Panc1 (cell line): ENCODE measurements around the gene HOPX.

ENCODE experiments used
- POLR2AphosphoS5 ChIP-seq: IDR thresholded peaks from 2 replicates; pipeline ENCODE4 v1.6.1; 2012; ENCODE audit warnings: mild to moderate bottlenecking, low read depth, low read length, moderate library complexity
- SIN3A ChIP-seq: IDR thresholded peaks from 2 replicates; pipeline ENCODE4 v1.6.1; 2012; ENCODE audit warnings: low read depth, mild to moderate bottlenecking, low read length, moderate library complexity, borderline replicate concordance; ENCODE audit not compliant: insufficient read depth
- TF ChIP-seq, protein P1 (sequence below), 2 experiments: IDR thresholded peaks; 2 replicates each; pipeline ENCODE4 v1.6.1; 2011 to 2012; ENCODE audit warnings: low read depth in 2 of 2, control low read depth in 1 of 2, low read length in 1 of 2, mild to moderate bottlenecking in 1 of 2, moderate library complexity in 1 of 2; ENCODE audit not compliant: insufficient read depth in 1 of 2
- TF ChIP-seq, protein P2 (sequence below): fragments of 450-650 bp; IDR thresholded peaks from 2 replicates; pipeline ENCODE4 v1.5.1; 2017; ENCODE audit warnings: mild to moderate bottlenecking

DNA sequence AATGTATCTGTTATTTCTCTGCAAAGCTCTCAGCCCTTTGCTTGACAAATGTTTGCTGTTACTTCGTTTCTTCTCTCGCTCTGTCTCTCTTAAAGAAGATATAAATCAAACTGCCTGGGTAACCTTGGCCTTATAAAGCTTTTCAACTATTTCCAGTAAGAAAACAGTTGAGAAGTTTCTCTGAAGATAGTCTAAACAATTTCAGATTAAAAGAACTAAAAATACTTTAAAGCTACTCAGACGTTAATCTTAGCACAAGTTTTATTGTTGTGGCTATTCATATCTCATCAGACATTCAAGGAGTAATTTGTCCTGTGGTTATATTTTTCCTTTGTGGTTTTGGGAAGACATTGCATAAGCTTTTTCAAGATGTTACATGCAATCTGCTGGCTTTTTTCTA lies 22.6 kb downstream of the HOPX start:
- TF ChIP-seq, protein P1, sequence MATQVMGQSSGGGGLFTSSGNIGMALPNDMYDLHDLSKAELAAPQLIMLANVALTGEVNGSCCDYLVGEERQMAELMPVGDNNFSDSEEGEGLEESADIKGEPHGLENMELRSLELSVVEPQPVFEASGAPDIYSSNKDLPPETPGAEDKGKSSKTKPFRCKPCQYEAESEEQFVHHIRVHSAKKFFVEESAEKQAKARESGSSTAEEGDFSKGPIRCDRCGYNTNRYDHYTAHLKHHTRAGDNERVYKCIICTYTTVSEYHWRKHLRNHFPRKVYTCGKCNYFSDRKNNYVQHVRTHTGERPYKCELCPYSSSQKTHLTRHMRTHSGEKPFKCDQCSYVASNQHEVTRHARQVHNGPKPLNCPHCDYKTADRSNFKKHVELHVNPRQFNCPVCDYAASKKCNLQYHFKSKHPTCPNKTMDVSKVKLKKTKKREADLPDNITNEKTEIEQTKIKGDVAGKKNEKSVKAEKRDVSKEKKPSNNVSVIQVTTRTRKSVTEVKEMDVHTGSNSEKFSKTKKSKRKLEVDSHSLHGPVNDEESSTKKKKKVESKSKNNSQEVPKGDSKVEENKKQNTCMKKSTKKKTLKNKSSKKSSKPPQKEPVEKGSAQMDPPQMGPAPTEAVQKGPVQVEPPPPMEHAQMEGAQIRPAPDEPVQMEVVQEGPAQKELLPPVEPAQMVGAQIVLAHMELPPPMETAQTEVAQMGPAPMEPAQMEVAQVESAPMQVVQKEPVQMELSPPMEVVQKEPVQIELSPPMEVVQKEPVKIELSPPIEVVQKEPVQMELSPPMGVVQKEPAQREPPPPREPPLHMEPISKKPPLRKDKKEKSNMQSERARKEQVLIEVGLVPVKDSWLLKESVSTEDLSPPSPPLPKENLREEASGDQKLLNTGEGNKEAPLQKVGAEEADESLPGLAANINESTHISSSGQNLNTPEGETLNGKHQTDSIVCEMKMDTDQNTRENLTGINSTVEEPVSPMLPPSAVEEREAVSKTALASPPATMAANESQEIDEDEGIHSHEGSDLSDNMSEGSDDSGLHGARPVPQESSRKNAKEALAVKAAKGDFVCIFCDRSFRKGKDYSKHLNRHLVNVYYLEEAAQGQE (IDR thresholded peaks at IDR 0.05; ENCODE audit: insufficient read depth in 1 of 2, low read depth in 2 of 2, low read length in 1 of 2): no peak
- TF ChIP-seq, protein P2, sequence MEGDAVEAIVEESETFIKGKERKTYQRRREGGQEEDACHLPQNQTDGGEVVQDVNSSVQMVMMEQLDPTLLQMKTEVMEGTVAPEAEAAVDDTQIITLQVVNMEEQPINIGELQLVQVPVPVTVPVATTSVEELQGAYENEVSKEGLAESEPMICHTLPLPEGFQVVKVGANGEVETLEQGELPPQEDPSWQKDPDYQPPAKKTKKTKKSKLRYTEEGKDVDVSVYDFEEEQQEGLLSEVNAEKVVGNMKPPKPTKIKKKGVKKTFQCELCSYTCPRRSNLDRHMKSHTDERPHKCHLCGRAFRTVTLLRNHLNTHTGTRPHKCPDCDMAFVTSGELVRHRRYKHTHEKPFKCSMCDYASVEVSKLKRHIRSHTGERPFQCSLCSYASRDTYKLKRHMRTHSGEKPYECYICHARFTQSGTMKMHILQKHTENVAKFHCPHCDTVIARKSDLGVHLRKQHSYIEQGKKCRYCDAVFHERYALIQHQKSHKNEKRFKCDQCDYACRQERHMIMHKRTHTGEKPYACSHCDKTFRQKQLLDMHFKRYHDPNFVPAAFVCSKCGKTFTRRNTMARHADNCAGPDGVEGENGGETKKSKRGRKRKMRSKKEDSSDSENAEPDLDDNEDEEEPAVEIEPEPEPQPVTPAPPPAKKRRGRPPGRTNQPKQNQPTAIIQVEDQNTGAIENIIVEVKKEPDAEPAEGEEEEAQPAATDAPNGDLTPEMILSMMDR: no peak
- TF ChIP-seq POLR2AphosphoS5 (no peak), SIN3A (no peak)
